ENCODE data around the gene AAK1. TPM values are rescaled to one million over a fixed set of nuclear protein-coding genes. Genes with fewer than 3 reads are reported as not detected.
"Not testable (repeated sequence)": the region's sequence is repeated elsewhere in the genome, so short reads cannot be mapped to it uniquely, and the experiment has no call there.

AAK1 gene
- polyA plus RNA-seq (ENCODE audit: insufficient read length): 11.9 TPM

DNA sequence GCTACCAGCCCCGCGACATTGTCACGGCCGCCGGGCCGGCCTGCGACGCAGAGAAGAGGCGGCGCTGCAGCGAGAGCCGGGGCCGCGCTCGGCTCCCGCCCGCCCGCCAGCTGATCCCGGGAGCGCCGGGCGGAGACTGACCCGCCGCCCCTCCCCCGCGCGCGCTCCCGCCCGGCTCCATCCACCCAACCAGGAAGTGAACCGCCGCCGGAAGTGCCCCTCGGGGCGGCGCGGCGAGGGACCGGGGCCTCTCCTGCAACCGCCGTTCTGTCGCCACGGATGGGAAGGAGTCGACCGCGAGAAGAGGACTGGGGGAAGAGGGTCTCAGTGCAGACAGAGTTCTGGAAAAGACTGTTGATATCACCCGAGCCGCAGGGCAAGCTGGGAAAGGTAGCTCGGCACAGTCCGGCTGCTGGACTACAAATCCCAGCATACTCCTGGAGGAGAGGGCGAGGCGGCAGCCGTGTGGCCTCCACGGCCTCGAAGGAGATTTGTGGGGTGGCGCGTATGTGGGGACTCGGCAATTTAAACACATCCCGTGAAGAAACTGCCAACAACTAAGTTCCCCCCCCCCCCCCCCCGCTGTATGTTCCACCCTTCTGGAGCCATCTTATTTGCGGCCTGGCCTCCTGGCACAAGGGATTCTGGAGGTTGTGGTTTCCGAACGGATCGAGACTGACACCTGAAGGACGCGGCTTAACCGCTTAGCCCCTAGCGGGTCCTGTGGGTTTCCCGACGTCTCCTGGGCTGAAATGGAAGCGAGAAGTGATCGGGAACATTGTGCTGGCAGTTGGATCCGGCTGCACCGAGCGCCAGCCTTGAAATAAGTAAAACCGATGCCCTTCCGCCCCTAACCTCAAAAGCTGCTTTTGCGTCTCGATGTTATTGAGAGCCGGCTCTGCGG, at the start of gene AAK1:
AAK1 (minus strand) TSS at position 138 of the 904 bp plus-strand sequence. CDS start 699 bp downstream, outside the sequence.
- peak; percentile 77 for DNase-seq (ENCODE audit: low read depth)

DNA sequence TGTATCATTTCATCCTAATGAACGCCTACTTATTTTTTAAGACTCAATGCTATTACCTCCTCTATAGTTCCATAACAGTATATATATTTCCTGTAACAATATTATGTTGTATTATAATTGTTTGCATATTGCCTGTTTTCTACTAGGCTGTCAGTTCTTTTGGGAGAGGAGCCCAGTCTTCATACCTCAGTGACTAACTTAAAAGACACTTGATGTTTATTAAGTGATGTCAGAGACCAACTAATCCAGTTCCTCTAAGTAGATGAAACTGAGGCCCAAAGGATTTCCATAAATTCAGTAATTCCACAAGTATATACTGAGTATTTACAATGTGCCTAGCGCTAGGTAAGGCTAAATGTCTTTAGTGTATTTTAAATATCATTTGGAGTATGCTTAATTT, 48.9 kb upstream of the AAK1 start:
- DNase-seq (ENCODE audit: low read depth): no peak

DNA sequence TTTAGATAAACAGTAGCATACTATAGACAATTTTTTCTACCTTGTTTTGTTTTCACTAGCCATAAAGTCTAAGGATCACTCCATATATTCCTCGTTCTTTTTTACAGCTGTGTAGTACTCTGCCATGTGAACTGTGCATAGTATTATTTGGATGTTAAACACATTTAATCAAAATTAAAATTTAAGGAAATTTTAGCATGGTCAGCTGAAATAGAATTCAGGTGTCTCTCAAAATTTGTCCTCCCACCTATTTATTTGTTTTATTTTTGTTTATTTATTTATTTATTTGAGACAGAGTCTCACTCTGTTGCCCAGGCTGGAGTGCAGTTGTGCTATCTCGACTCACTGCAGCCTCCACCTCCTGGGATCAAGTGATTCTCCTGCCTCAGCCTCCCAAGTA, 46.4 kb upstream of the AAK1 start:
- DNase-seq (ENCODE audit: low read depth): no peak

- no peak for DNase-seq (ENCODE audit: low read depth)
These were observed 45.9 kb upstream of the AAK1 start for GRCh38 chr2:69689466-69689865.

DNA sequence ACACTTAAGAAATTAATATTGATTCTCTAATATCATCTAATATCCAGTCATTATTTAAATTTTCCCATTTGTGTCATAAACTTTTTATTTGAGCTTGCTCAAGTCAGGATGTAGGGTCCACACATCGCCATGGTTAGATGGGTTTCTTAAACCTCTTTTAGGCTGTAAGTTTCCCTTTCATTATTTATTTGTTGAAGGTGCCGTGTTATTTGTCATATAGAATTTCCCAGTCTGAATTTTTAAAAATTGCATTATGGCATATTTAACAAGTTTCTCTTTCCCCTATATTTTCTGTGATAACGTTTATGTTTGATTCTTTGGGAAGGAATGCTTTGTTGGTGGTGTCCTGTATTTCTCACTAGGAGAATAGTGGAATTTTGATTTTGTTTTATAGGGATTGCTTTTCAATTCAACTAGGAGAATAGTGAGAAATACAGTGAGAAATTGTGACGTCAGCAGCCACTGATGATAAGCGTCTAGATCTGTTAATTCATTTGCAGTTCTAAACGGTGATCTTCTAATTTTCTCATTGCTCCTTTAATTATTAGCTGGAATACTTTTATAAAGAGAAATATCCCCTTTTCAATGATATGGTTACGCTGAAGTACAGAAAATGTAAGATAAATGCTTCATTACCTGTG, 44.6 kb upstream of the AAK1 start:
- DNase-seq (ENCODE audit: low read depth): no peak

- DNase-seq (ENCODE audit: low read depth): no peak
These were observed 43.3 kb upstream of the AAK1 start for GRCh38 chr2:69686813-69687212.

GRCh38 chr2:69685321-69686048, 41.9 kb upstream of the AAK1 start:
- no peak for DNase-seq (ENCODE audit: low read depth)

- peak; percentile 44 for DNase-seq (ENCODE audit: low read depth)
These were observed 39.8 kb upstream of the AAK1 start for GRCh38 chr2:69683170-69683971.

GRCh38 chr2:69682525-69682924, 39.0 kb upstream of the AAK1 start:
- no peak for DNase-seq (ENCODE audit: low read depth)

GRCh38 chr2:69680001-69680675, 36.6 kb upstream of the AAK1 start:
- DNase-seq (ENCODE audit: low read depth): no peak

DNA sequence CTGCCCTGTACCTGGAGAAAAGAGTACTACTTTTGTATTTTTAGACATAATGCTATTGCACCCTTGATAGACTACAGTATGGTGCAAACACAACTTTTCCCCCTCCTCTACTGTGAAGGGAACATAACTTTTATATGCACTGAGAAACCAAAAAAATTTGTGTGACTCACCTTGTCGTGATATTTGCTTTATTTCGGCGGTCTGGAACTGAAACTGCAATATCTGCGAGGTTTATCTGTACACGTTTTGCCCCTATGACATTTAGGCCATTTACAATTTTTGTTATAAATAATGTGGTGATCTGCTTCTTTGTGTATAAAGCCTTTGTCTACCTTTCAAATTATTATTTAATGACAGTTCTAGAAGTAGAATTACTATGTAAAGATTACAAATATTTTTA, 34.4 kb upstream of the AAK1 start:
- DNase-seq (ENCODE audit: low read depth): no peak

GRCh38 chr2:69676146-69676545, 32.6 kb upstream of the AAK1 start:
- no peak for DNase-seq (ENCODE audit: low read depth)

DNA sequence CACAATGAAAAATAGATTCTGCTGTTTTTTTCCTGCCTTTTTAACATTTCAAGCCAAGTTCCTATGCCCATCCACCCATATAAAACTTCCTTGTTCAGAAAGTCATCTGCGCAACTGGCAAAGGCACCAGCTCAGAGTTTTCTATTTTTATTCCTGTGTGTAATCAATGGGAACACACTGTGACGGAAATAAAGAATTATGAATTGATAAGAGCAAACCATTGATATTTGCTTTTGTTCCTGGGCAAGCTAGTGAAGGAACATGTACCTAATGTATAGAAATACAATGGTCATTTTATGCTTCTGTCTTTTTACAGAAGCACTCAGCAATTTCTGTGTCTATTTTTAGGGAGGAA, 30.8 kb upstream of the AAK1 start:
- no peak for DNase-seq (ENCODE audit: low read depth)

DNA sequence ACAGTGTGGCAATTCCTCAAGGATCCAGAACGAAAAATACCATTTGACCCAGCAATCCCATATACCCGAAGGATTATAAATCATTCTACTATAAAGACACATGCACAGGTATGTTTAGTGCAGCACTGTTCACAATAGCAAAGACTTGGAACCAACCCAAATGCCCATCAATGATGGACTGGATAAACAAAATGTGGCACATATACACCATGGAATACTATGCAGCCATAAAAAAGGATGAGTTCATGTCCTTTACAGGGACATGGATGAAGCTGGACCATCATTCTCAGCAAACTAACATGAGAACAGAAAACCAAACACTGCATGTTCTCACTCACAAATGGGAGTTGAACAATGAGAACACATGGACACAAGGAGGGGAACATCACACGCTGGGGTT, 29.6 kb upstream of the AAK1 start:
- DNase-seq (ENCODE audit: low read depth): not testable (repeated sequence)

- no peak for DNase-seq (ENCODE audit: low read depth)
These were observed 26.1 kb upstream of the AAK1 start for GRCh38 chr2:69669666-69670065.

DNA sequence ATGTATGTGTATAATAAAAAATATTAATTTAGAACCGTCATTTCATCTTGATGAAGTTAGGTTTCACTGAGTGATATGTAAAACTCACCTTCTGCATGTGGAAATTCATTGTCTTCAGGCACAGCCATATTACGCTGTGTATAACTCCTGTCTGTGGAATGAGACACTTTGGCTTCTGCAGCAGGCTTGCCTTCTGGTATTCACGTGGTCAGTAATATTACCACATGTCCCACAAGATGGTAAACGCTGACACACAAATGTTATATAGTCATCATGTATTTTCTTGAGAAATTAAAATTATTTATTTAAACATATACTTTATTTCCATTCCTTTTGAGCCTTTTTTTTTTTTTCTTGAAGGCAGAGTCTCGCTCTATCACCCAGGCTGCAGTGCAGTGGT, 25.1 kb upstream of the AAK1 start:
- no peak for DNase-seq (ENCODE audit: low read depth)

DNA sequence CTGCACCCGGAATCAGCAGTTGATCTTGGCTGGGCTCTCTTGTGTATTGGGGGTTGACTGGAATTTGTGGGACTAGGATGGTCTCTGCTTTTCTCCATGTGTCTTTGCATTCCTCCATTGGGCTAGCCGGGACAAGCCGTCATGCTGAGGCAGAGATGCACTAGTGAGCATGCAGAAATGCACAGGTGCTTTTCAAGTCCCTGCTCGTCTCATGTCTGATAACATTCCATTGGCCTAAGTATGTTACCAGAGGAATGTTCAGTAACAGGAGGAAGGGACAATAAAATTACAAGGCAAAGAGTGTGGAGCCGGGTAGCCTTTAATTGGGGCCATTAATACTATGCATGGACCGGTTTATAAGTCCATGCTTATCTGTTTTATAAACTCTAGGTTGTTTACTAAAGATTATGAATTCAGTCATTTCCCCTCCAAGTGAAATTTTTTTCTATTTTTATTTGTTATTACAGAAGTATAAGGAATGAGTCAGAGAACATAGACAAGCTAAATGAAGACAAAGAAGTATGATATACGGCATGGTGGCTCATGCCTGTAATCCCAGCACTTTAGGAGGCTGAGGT, 24.4 kb upstream of the AAK1 start:
- no peak for DNase-seq (ENCODE audit: low read depth)

DNA sequence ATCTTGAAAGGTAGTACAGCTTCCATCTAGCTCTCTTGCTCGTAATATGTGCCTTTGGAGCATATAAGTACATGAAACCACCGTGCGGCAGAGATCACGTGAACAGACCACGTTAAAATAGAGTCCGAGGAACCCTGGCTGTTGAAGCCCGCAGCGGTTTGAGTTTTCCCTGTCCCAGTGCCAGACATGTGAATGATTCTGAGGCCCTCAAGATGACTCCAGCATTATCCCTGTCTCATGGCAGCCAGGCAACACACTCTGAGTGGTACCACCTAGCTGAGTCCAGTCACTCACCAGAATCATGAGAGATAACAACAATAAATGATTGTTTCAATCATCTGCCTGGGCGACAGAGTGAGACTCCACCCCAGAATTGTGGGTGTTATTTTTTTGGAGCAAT, 21.6 kb upstream of the AAK1 start:
- DNase-seq (ENCODE audit: low read depth): no peak

GRCh38 chr2:69663860-69664259, 20.3 kb upstream of the AAK1 start:
- DNase-seq (ENCODE audit: low read depth): no peak

DNA sequence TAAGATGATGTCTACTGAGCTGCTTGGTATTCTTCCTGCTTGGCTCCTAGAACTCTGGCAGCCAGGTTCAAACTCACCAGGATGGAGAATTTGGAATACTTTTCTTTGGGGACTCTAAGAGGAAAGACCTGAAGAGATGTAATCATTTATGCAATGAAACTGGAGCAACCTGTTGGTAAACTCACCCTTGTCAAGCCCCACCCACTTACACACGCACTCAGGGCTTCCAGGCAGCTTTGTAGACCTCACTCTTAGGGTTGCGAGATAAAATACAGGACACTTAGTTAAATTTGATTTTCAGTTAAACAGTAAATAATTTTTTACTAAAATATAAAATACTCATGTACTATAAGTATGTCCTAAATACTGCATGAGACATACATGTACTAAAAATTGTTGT, 19.0 kb upstream of the AAK1 start:
- DNase-seq (ENCODE audit: low read depth): not testable (repeated sequence)

DNA sequence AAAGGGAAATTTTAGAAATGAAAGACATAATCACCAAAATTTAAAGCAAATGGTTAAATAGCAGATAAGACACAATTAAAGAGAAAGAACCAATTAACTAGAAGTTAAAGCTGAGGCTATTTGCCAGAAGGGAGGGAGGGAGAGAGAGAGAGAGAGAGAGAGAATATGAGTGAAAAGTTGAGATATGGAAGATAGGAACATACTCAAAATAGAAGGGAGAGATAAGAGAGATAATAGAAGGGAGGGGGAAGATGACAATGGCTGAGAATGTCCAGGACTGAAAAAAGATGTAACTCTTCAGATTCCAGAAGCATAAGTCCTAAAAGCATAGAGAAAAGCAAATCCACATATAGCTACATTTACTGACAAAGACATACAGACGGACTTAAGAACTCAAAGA, 17.1 kb upstream of the AAK1 start:
- no peak for DNase-seq (ENCODE audit: low read depth)

All from forelimb muscle (tissue), 1 donor.